MCF 10A (cell line): ENCODE results near the gene CRYBG1. TPM values are rescaled to one million over a fixed set of nuclear protein-coding genes. Genes with fewer than 3 reads are reported as not detected.

Experiments used
- BruUV-seq: library from RNA; stranded (reverse); fragments of 400-500 nt; replicated peaks from 2 replicates; lab custom pipeline; 2021; lab: Mats Ljungman, UMichigan
- CTCF ChIA-PET: fragments of 300-600 bp; sonication (Branson Sonifier 250); formaldehyde crosslinking; extraction: SDS; loops from one replicate; lab custom pipeline; 2021; ENCODE audit warnings: antibody characterized with exemption, inconsistent platforms; lab: Yijun Ruan, JAX
- POLR2A ChIA-PET: fragments of 300-600, 350-650 bp; sonication (Branson Sonifier 250); formaldehyde crosslinking; extraction: SDS; loops from one replicate; lab custom pipeline; 2020; ENCODE audit warnings: antibody characterized with exemption, inconsistent platforms; lab: Yijun Ruan, JAX
- DNase-seq: peaks from one replicate; pipeline ENCODE4 v3.0.0-alpha.2; 2018; ENCODE audit not compliant: unreplicated experiment
- H3K27ac Mint-ChIP-seq: one replicate; pipeline ENCODE4 v1.8.0; 2022; ENCODE audit warnings: mild to moderate bottlenecking, low read depth, mixed read lengths; ENCODE audit not compliant: unreplicated experiment
- H3K27me3 Mint-ChIP-seq: one replicate; pipeline ENCODE4 v1.8.0; 2022; ENCODE audit warnings: mixed read lengths; ENCODE audit not compliant: insufficient read depth, unreplicated experiment
- H3K36me3 Mint-ChIP-seq: one replicate; pipeline ENCODE4 v1.8.0; 2022; ENCODE audit warnings: mild to moderate bottlenecking, moderate library complexity, mixed read lengths; ENCODE audit not compliant: insufficient read depth, unreplicated experiment
- H3K4me1 Mint-ChIP-seq: one replicate; pipeline ENCODE4 v1.8.0; 2022; ENCODE audit warnings: mixed read lengths; ENCODE audit not compliant: insufficient read depth, unreplicated experiment
- H3K4me3 Mint-ChIP-seq: one replicate; pipeline ENCODE4 v1.8.0; 2022; ENCODE audit warnings: mild to moderate bottlenecking, moderate library complexity, mixed read lengths; ENCODE audit not compliant: unreplicated experiment
- H3K9me3 Mint-ChIP-seq: one replicate; pipeline ENCODE4 v1.8.0; 2022; ENCODE audit warnings: mixed read lengths; ENCODE audit not compliant: unreplicated experiment
- CTCF ChIP-seq: fragments of 200-600 bp; IDR thresholded peaks from one replicate; pipeline ENCODE4 v1.8.0; 2022; ENCODE audit warnings: antibody characterized with exemption, mild to moderate bottlenecking; ENCODE audit not compliant: unreplicated experiment
- intact Hi-C: fragments of 100-400 bp; cut with micrococcal nuclease; formaldehyde crosslinking; loops from 2 replicates; pipeline ENCODE4 v1.14.1; 2022
- total RNA-seq: library from RNA; stranded (reverse); gene quantifications from 2 replicates; pipeline ENCODE4 v1.2.3, GENCODE V29; 2022

The CRYBG1 gene
- total RNA-seq, 1 experiment from 2014 or later, result 45.3 TPM

- no peak for TF ChIP-seq CTCF
- Mint-ChIP-seq H3K27me3 (no peaks in the 10 kb centered on the region), H3K27ac (no peak overlapping the region), H3K9me3 (no peaks in the 10 kb centered on the region), H3K4me1 (peaks cover 8% of the 10 kb centered on the region), H3K4me3 (no peak overlapping the region), H3K36me3 (peaks cover 78% of the 10 kb centered on the region)
- BruUV-seq, result no TSS peak
- POLR2A ChIA-PET, result interaction anchor here (1.1 to 1.3 kb wide), 2 partner anchors 8 to 120 kb away, joined by 3 to 5 read pairs; no protein-coding TSS in a partner anchor
- intact Hi-C loops, result loop anchor here (10.0 kb wide), 1 partner anchor 115 kb away; no protein-coding TSS in a partner anchor
- no peak for DNase-seq
- CTCF ChIA-PET, result interaction anchor here (0.6 to 21.3 kb wide), 6 partner anchors 33 to 410 kb away, joined by 3 to 404 read pairs (median 6); partner anchors contain the start of gene CRYBG1
These were observed 208.9 kb downstream of the CRYBG1 start for GRCh38 chr6:106569428-106569827.

GRCh38 chr6:106572436-106572835 lies 211.9 kb downstream of the CRYBG1 start:
- intact Hi-C loops, result no loop called here
- peaks cover 14% of the 10 kb centered on the region for H3K4me1 Mint-ChIP-seq
- no peak for DNase-seq
- no peak overlapping the region for H3K4me3 Mint-ChIP-seq
- no TSS peak for BruUV-seq
- H3K36me3 Mint-ChIP-seq, result peaks cover 53% of the 10 kb centered on the region
- TF ChIP-seq CTCF, result no peak
- H3K27me3 Mint-ChIP-seq, result no peaks in the 10 kb centered on the region
- POLR2A ChIA-PET, result interaction anchor here (0.8 kb wide), 1 partner anchor 9 kb away, joined by 4 read pairs; no protein-coding TSS in a partner anchor
- CTCF ChIA-PET, result interaction anchor here (0.5 to 21.3 kb wide), 5 partner anchors 61 to 762 kb away, joined by 4 to 404 read pairs (median 4); no protein-coding TSS in a partner anchor
- no peaks in the 10 kb centered on the region for H3K9me3 Mint-ChIP-seq
- H3K27ac Mint-ChIP-seq, result no peak overlapping the region

GRCh38 chr6:106572875-106573585 lies 212.5 kb downstream of the CRYBG1 start:
- Mint-ChIP-seq H3K4me1 (peaks cover 14% of the 10 kb centered on the region), H3K27me3 (no peaks in the 10 kb centered on the region), H3K36me3 (peaks cover 48% of the 10 kb centered on the region), H3K27ac (no peak overlapping the region), H3K9me3 (no peaks in the 10 kb centered on the region), H3K4me3 (no peak overlapping the region)
- ChIA-PET CTCF (interaction anchor here (0.5 to 21.3 kb wide), 7 partner anchors 11 to 1204 kb away, joined by 3 to 404 read pairs (median 4); no protein-coding TSS in a partner anchor), POLR2A (interaction anchor here (0.8 kb wide), 1 partner anchor 10 kb away, joined by 4 read pairs; no protein-coding TSS in a partner anchor)
- BruUV-seq, result no TSS peak
- DNase-seq, result no peak
- intact Hi-C loops, result no loop called here
- no peak for TF ChIP-seq CTCF
